Stimulated activated CD8-positive, alpha-beta memory T cell treated with anti-CD3 and anti-CD28 coated beads, Interleukin-7, amount 100 ng/mL, for 4 hours (primary cell): ENCODE data around the gene SLC6A4.
"Not testable (repeated sequence)": the region's sequence is repeated elsewhere in the genome, so short reads cannot be mapped to it uniquely, and the experiment has no call there.

Experiments used
- DNase-seq, 2 donors: peaks; one replicate each; pipeline ENCODE4 v3.0.0-alpha.2; 2020; ENCODE audit warnings: low read depth in 2 of 2

SLC6A4 gene

GRCh38 chr17:30172560-30172959 lies 62.9 kb downstream of the SLC6A4 start:
- DNase-seq: no peak

DNA sequence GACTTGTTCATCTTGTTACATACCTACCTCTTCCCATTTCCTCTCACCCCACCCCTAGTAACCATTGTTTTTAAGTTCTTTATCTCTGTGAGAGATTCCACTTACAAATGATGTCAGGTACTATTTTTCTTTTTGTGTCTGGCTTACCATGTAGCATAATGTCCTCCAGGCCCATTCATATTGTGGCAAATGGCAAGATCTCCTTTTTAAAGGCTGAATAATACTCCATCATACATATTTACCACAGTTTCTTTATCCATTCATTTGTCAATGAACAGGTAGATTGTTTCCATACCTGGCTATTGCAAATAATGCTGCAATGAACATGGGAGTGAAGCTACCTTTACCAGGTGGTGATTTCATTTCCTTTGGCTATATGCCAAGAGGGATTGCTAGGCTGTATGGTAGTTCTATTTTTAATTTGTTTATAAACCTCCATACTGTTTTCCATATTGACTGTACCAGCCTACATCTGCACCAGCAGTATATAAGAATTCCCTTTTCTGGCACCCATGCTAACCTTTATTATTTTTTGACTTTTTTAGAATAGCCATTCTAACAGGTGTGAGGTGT lies 65.0 kb downstream of the SLC6A4 start:
- DNase-seq: no peak

DNA sequence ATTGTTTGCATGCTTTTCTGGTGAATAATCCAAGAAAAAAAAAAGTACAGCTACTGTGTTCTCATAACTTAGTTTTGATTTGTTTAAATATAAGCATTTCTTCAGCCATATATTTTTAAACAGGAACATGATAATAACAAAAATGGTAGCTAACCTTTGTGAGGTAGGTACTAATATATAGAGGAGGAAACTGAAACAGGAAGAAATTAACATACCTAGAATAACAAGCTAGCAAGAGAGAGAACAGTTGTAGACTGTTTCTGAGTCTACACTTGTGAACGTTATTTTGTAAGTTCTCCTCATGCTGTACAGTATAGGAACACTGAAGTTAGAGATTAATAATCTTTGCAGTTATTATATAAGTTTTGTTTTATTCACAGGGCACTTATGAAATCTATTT lies 69.5 kb downstream of the SLC6A4 start:
- no peak for DNase-seq

GRCh38 chr17:30165147-30165546 lies 70.3 kb downstream of the SLC6A4 start:
- no peak for DNase-seq

DNA sequence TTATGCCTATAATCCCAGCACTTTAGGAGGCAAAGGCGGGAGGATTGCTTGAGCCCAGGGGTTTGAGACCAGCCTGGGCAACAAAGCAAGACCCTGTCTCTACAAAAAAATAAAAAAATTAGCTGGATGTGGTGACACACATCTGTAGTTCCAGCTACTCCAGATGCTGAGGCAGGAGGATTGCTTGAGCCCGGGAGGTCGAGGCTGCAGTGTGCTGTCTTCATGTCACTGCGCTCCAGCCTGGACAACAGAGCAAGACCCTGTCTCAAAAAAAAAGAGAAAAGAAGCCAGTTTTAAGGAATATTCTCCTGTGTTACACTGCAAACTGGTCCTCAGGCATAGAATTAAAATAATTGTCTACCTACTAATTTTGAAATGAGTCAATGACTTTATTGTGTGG lies 71.0 kb downstream of the SLC6A4 start:
- no peak for DNase-seq

GRCh38 chr17:30161601-30162000 lies 73.9 kb downstream of the SLC6A4 start:
- no peak for DNase-seq

- DNase-seq: no peak
These were observed 74.9 kb downstream of the SLC6A4 start for GRCh38 chr17:30160419-30161172.

DNA sequence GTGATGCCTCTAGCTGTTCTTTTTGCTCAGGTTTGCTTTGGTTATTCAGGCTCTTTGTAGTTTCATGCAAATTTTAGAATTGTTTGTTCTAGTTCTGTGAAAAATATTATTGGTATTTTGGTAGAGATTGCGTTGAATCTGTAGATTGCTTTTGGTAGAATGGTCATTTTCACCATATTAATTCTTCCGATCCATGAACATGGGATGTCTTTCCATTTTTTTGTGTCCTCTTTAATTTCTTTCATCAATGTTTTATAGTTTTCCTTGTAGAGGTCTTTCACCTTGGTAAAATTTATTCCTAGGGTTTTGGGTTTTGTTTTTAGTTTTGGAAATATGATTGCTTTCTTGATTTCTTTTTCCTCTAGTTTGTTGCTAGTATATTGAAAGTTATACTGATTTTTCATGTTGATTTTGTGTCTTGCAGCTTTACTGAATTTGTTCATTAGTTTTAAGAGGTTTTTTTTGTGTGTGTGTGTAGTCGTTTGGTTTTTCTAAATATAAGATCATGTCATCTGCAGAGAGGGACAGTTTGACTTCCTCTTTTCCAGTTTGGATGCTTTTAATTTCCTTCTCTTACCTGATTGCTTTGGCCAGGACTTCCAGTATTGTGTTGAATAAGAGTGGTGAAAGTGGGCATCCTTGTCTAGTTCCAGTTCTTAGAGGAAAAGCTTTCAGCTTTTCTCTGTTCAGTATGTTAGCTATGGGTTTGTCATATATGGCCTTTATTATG lies 76.4 kb downstream of the SLC6A4 start:
- no peak for DNase-seq

DNA sequence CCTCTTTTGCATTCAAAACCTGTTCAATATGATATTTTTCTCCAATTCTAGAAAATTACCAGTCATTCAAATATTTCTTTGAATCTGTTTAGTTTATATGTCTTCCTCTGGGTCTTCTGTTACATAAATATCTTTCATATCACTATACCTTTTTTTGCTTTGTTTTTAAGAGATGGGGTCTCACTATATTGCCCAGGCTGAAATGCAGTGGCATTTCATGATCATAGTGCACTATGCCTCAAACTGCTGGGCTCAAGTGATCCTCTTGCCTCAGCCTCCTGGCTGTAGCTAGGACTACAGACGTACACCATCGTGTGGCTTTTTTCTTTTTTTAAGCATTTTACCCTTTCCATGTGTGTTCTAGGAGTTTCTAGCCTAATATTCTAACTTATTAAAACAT lies 80.1 kb downstream of the SLC6A4 start:
- DNase-seq: no peak

- no peak for DNase-seq
These were observed 82.0 kb downstream of the SLC6A4 start for GRCh38 chr17:30153463-30153862.

- no peak for DNase-seq
These were observed 84.0 kb downstream of the SLC6A4 start for GRCh38 chr17:30151471-30151870.

DNA sequence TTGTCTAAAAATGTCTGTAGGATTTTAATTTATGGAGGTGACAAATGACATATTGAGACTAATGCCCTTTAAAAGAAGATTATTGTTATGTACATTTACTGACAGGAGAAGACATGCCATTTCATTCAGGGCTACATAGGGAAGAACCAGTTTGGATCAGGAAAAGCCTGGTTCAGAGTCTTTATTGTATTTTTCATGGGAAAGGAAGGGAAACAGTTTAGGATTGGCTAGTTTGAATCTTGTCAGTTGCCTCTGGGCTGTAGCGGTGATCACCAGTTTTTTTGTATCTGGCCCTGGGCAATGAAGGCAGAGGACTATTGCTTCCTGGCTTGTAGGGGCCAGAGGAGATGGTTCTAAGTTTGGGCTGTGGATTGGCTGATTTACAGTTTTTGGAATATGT lies 87.1 kb downstream of the SLC6A4 start:
- DNase-seq: no peak

DNA sequence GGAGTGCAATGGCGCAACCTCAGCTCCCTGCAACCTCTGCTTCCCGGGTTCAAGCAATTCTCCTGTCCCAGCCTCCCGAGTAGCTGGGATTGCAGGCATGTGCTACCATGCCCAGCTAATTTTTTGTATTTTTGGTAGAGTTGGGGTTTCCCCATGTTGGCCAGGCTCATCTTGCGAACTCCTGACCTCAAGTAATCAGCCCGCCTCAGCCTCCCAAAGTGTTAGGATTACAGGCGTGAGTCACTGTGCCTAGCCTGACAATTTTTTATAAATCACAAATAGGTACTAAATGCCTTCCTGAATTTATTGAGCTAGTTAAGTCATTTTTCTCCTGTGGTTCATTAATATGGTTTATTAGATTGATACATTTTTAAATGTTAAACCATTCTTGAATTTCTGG lies 87.6 kb downstream of the SLC6A4 start:
- DNase-seq: not testable (repeated sequence)
